ENCODE data around the gene FNBP1. TPM values are rescaled to one million over a fixed set of nuclear protein-coding genes. Genes with fewer than 3 reads are reported as not detected.

Gene FNBP1
- polyA plus RNA-seq, 3 donors: 37.6 to 60.7 (median 51.4) TPM

GRCh38 chr9:129936222-129936621, 106.8 kb downstream of the FNBP1 start:
- Histone ChIP-seq H3K27ac (ENCODE audit: low read depth in 1 of 2, low read length in 2 of 2) (peak overlapping the region in 1 of 2 donors; percentile 28), H3K9ac (ENCODE audit: insufficient read depth, low read length, poor library complexity, severe bottlenecking) (no peak overlapping the region), H3K4me2 (replicated peaks; ENCODE audit: extremely low read depth, low read length, poor library complexity, severe bottlenecking) (no peak overlapping the region), H3K4me1 (ENCODE audit: control insufficient read depth in 1 of 2, insufficient read depth in 2 of 2, low read length in 2 of 2) (peaks cover 38 to 49% of the 10 kb centered on the region in 2 donors), H3K4me3 (replicated peaks in 1 of 3; ENCODE audit: low read depth in 2 of 3, low read length in 3 of 3) (no peak overlapping the region), H3K79me2 (ENCODE audit: insufficient read depth, low read length) (peaks cover 66% of the 10 kb centered on the region), H3K9me3 (replicated peaks in 1 of 2; ENCODE audit: control insufficient read depth in 1 of 2, insufficient read depth in 1 of 2, low read length in 2 of 2) (no peaks in the 10 kb centered on the region), H3K27me3 (ENCODE audit: control insufficient read depth in 2 of 2, insufficient read depth in 2 of 2, low read length in 2 of 2) (no peaks in the 10 kb centered on the region), H4K20me1 (ENCODE audit: insufficient read depth, low read length) (no peaks in the 10 kb centered on the region), H2AFZ (ENCODE audit: insufficient read depth, low read depth, low read length, poor library complexity, severe bottlenecking) (no peak overlapping the region), H3K36me3 (replicated peaks in 1 of 2; ENCODE audit: control insufficient read depth in 1 of 2, insufficient read depth in 2 of 2, low read length in 2 of 2) (peaks cover 0 to 19% of the 10 kb centered on the region in 2 donors)
- Mint-ChIP-seq H3K36me3 (peaks cover 18 to 45% of the 10 kb centered on the region in 2 donors), H3K4me3 (no peak overlapping the region), H3K27me3 (ENCODE audit: low read depth in 3 of 3) (no peaks in the 10 kb centered on the region), H3K4me1 (peaks cover 61% of the 10 kb centered on the region), H3K9me3 (no peaks in the 10 kb centered on the region), H3K27ac (peak overlapping the region in 3 of 7 donors; percentile 33 to 61 (median 54))
- no peak for TF ChIP-seq CTCF (IDR thresholded peaks at IDR 0.05)
- intact Hi-C loops (cut with micrococcal nuclease): no loop called here
- WGBS (ENCODE audit: insufficient coverage): 93% methylated on average over 3 of the region's 5 CpGs
- DNase-seq: no peak

GRCh38 chr9:129934780-129935179, 108.2 kb downstream of the FNBP1 start:
- H3K36me3 Mint-ChIP-seq: peaks cover 21 to 47% of the 10 kb centered on the region in 2 donors
- H2AFZ ChIP-seq (ENCODE audit: insufficient read depth, low read depth, low read length, poor library complexity, severe bottlenecking): no peak overlapping the region
- H3K27ac Mint-ChIP-seq: peak overlapping the region; percentile 33 to 87 (median 65)
- no peak for TF ChIP-seq CTCF (IDR thresholded peaks at IDR 0.05)
- no peak overlapping the region for H3K4me3 ChIP-seq (replicated peaks in 1 of 3; ENCODE audit: low read depth in 2 of 3, low read length in 3 of 3)
- peaks cover 2 to 26% of the 10 kb centered on the region in 2 donors for H3K36me3 ChIP-seq (replicated peaks in 1 of 2; ENCODE audit: control insufficient read depth in 1 of 2, insufficient read depth in 2 of 2, low read length in 2 of 2)
- peaks cover 54% of the 10 kb centered on the region for H3K4me1 Mint-ChIP-seq
- no peak overlapping the region for H3K4me3 Mint-ChIP-seq
- no peak for DNase-seq
- intact Hi-C loops (cut with micrococcal nuclease): no loop called here
- H3K27ac ChIP-seq (ENCODE audit: low read depth in 1 of 2, low read length in 2 of 2): peak overlapping the region; percentile 20 to 38
- no peaks in the 10 kb centered on the region for H3K9me3 ChIP-seq (replicated peaks in 1 of 2; ENCODE audit: control insufficient read depth in 1 of 2, insufficient read depth in 1 of 2, low read length in 2 of 2)
- H3K27me3 Mint-ChIP-seq (ENCODE audit: low read depth in 3 of 3): no peaks in the 10 kb centered on the region
- WGBS (ENCODE audit: insufficient coverage): no CpG with 5 or more reads among the region's 5 CpGs
- H3K27me3 ChIP-seq (ENCODE audit: control insufficient read depth in 2 of 2, insufficient read depth in 2 of 2, low read length in 2 of 2): no peaks in the 10 kb centered on the region
- no peak overlapping the region for H3K9ac ChIP-seq (ENCODE audit: insufficient read depth, low read length, poor library complexity, severe bottlenecking)
- no peaks in the 10 kb centered on the region for H4K20me1 ChIP-seq (ENCODE audit: insufficient read depth, low read length)
- no peak overlapping the region for H3K4me2 ChIP-seq (replicated peaks; ENCODE audit: extremely low read depth, low read length, poor library complexity, severe bottlenecking)
- H3K9me3 Mint-ChIP-seq: no peaks in the 10 kb centered on the region
- peaks cover 35 to 45% of the 10 kb centered on the region in 2 donors for H3K4me1 ChIP-seq (ENCODE audit: control insufficient read depth in 1 of 2, insufficient read depth in 2 of 2, low read length in 2 of 2)
- peaks cover 70% of the 10 kb centered on the region for H3K79me2 ChIP-seq (ENCODE audit: insufficient read depth, low read length)
